Measurements from ENCODE around the gene ZSCAN20. TPM values are rescaled to one million over a fixed set of nuclear protein-coding genes. Genes with fewer than 3 reads are reported as not detected.

ZSCAN20 gene
- total and polyA plus RNA-seq, 8 donors = 4.3 to 5.3 (median 4.8) TPM

DNA sequence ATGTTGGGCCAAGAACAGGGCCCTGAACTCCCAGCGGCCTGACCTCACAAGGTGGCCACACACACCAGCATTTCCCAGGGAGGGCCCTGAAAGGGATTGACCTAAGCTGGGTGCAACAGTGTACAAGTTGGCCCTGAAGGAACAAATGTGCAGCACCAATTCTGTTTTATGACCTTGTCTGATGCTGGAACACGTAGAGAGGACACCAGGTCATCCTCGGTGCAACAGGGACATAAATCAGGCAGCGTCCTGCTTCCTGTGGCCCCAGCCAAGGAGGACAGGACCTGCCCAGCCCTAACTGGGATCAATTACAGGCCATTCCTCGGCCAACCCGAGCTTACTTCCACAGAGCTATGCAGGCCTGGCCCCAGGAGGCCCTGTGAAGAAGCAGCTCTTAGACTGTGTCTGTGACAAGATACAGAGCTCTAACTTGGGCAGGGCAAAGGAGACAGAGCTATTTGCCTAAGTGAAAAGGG lies 28.7 kb upstream of the ZSCAN20 start:
- H3K27ac ChIP-seq = no peak overlapping the region

DNA sequence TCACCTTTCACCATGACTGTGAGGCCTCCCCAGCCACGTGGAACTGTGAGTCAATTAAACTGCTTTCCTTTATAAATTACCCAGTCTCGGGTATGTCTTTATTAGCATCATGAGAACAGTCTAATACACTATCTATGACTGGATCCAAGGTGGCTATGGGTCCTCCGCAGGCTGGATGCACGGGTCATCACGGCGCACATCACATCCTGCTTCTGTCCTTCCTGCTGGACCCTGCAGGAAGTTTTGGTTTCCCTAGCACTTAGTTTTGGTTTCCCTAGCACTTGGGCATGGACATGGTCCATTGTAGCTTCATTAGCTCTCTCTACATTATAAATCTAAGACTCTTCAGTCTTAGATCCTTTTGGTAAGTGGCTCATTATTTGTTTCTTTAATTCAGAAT lies 27.3 kb upstream of the ZSCAN20 start:
- H3K4me1 ChIP-seq = peaks cover 0 to 7% of the 10 kb centered on the region in 2 donors
- intact Hi-C loops (cut with DNase I) = no loop called here
- H3K27ac ChIP-seq = no peak overlapping the region
- no peaks in the 10 kb centered on the region for H3K36me3 ChIP-seq
- no peak for DNase-seq
- no peak overlapping the region for H3K4me3 ChIP-seq
- no peaks in the 10 kb centered on the region for H3K9me3 ChIP-seq
- no peaks in the 10 kb centered on the region for H3K27me3 ChIP-seq
- TF ChIP-seq, protein P1, sequence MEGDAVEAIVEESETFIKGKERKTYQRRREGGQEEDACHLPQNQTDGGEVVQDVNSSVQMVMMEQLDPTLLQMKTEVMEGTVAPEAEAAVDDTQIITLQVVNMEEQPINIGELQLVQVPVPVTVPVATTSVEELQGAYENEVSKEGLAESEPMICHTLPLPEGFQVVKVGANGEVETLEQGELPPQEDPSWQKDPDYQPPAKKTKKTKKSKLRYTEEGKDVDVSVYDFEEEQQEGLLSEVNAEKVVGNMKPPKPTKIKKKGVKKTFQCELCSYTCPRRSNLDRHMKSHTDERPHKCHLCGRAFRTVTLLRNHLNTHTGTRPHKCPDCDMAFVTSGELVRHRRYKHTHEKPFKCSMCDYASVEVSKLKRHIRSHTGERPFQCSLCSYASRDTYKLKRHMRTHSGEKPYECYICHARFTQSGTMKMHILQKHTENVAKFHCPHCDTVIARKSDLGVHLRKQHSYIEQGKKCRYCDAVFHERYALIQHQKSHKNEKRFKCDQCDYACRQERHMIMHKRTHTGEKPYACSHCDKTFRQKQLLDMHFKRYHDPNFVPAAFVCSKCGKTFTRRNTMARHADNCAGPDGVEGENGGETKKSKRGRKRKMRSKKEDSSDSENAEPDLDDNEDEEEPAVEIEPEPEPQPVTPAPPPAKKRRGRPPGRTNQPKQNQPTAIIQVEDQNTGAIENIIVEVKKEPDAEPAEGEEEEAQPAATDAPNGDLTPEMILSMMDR (IDR thresholded peaks at IDR 0.05) = no peak
- ATAC-seq = no peak

More for the DNA sequence above, 28.7 kb upstream of the ZSCAN20 start:
- ATAC-seq = no peak
- intact Hi-C loops (cut with DNase I) = no loop called here
- H3K4me3 ChIP-seq = no peak overlapping the region
- no peaks in the 10 kb centered on the region for H3K9me3 ChIP-seq
- no peaks in the 10 kb centered on the region for H3K36me3 ChIP-seq
- no peak for DNase-seq
- no peaks in the 10 kb centered on the region for H3K27me3 ChIP-seq
- TF ChIP-seq, protein P1 (IDR thresholded peaks at IDR 0.05) = no peak
- H3K4me1 ChIP-seq = peaks cover 0 to 7% of the 10 kb centered on the region in 2 donors

DNA sequence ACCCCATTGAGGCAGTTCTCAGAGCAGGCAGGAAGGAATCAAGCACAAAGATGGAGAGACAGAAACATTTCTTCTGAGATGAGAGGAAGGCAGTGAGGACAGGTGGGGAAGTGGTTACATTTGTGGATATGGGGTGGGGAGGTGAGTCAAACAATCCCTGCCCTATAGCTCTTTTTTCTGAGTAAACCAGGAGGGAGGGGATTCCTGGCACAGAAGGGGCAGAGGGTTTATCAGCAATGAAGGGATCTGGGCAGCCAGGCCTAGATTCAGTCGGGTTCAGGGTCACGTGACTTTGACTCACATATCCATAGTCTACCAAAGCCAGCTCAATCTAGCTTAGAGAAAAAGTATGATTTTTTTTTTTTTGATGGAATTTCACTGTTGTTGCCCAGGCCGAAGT lies 25.9 kb upstream of the ZSCAN20 start:
- ATAC-seq (no peak), DNase-seq (no peak)
- intact Hi-C loops (cut with DNase I) = no loop called here
- H3K9me3 ChIP-seq = no peaks in the 10 kb centered on the region
- no peak overlapping the region for H3K4me3 ChIP-seq
- no peaks in the 10 kb centered on the region for H3K36me3 ChIP-seq
- TF ChIP-seq, protein P1 (IDR thresholded peaks at IDR 0.05) = no peak
- no peaks in the 10 kb centered on the region for H3K4me1 ChIP-seq
- no peak overlapping the region for H3K27ac ChIP-seq
- no peaks in the 10 kb centered on the region for H3K27me3 ChIP-seq

DNA sequence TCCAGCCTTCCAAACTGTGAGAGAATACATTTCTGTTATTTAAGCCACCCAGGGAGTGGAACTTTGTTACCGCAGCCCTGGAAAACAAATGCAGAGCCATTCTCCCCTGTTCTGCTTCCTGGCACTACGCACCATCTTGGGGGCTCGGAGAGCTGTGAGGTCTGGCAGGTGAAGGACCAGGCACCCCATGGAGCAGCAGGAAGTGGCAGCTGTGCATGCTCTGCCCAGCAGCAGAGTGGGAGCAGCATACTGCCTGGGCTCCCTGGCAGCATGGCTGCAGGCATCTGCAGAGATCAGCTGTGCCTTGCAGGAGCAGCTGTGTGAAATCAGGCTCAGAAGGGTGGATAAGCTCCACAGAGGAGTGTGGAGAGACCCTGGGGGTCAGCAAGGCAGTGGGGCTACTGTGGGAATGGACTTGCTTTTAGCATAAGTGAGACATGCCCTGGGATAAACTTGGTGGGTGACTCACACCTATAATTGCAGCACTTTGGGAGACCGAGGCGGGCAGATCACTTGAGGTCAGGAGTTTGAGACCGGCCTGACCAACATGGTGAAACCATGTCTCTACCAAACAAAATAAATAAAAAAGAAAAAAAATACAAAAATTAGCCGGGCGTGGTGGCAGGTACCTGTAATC lies 17.7 kb upstream of the ZSCAN20 start:
- intact Hi-C loops (cut with DNase I) = loop anchor here in 1 of 2 donors (10.0 kb wide), 1 partner anchor 80 kb away; no protein-coding TSS in a partner anchor
- no peak for DNase-seq
- TF ChIP-seq, protein P1 (IDR thresholded peaks at IDR 0.05) = no peak
- ATAC-seq = no peak
- H3K9me3 ChIP-seq = no peaks in the 10 kb centered on the region
- H3K4me1 ChIP-seq = peaks cover 0 to 19% of the 10 kb centered on the region in 2 donors
- no peaks in the 10 kb centered on the region for H3K36me3 ChIP-seq
- H3K27me3 ChIP-seq = no peaks in the 10 kb centered on the region
- no peak overlapping the region for H3K4me3 ChIP-seq
- no peak overlapping the region for H3K27ac ChIP-seq

DNA sequence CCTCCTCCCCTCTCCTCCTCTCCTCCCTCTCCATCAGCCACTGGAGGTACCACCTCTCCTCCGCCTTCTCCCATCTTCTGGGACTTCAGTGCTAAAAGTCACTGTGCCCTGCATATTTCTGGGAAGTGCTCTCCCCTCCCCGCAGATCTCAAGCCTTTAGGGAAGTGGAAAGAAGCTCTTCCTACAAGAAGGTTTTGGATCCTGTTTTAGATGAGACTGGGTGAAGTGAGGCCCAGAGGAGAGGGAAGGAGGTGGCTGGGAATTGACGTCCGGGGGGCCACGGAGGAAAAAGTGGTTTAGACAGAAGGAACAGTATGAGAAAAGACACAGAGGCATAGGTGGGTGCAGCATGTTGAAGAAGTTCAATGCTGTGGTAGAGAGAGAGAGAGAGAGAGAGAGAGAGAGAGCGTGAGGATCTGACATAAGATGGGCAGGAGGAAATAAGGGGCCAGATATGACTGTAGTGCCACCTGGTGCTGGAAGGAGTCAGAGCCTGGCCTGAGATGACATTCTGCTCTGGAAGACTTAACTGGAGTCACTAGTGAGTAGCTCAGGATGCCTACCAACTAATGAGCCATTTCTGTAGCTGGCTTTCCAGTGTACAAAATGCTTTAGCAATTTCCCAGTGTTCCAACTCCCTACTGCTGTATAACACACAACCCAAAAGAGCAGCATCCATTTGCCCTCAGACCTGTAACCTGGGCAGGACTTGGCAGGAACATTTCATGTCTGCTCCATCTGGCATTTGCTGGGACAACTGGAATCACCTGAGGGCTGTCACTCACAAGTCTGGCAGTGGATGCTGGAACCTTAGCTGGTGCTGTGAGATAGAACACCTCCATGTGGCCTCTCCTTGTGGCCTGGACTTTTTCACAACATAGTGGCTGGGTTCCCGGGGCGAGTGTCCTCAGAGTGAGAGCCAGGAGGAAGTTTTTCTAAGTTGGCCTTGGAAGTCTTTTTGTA lies 16.6 kb upstream of the ZSCAN20 start:
- H3K27me3 ChIP-seq = no peaks in the 10 kb centered on the region
- intact Hi-C loops (cut with DNase I) = loop anchor here in 1 of 2 donors (10.0 kb wide), 1 partner anchor 81 kb away; no protein-coding TSS in a partner anchor
- H3K27ac ChIP-seq = no peak overlapping the region
- DNase-seq (peak in 2 of 4 donors; percentile 27 to 52), ATAC-seq (peak; percentile 93)
- H3K9me3 ChIP-seq = no peaks in the 10 kb centered on the region
- H3K4me1 ChIP-seq = peaks cover 0 to 27% of the 10 kb centered on the region in 2 donors
- no peak overlapping the region for H3K4me3 ChIP-seq
- TF ChIP-seq, protein P1 (IDR thresholded peaks at IDR 0.05) = peak in 1 of 2 donors; percentile 36
- no peaks in the 10 kb centered on the region for H3K36me3 ChIP-seq

All from left lung (tissue), 10 donors.